ENCODE data around the gene ANKK1. TPM values are rescaled to one million over a fixed set of nuclear protein-coding genes. Genes with fewer than 3 reads are reported as not detected.

The ANKK1 gene
- 0.15 TPM for polyA plus RNA-seq (2013, experiment 1 of 4)
- polyA plus RNA-seq (2013, experiment 2 of 4): 0.32 TPM
- polyA plus RNA-seq (2013, experiment 3 of 4): not detected
- 0.16 TPM for polyA plus RNA-seq (2013, experiment 4 of 4)

- no peaks in the 10 kb centered on the region for H3K36me3 ChIP-seq (ENCODE audit: control insufficient read depth, insufficient read depth, low read length)
- H3K4me1 ChIP-seq (ENCODE audit: control insufficient read depth, insufficient read depth, low read length): peaks cover 4% of the 10 kb centered on the region
- H3K27me3 ChIP-seq (ENCODE audit: control insufficient read depth, insufficient read depth, low read length, poor library complexity, severe bottlenecking): peaks cover 23% of the 10 kb centered on the region
- H3K9me3 ChIP-seq (ENCODE audit: control insufficient read depth, low read length): no peaks in the 10 kb centered on the region
- peak within 1 kb of the TSS; percentile 26 for H3K4me3 ChIP-seq (ENCODE audit: insufficient read depth, low read depth, low read length)
- H3K27ac ChIP-seq (ENCODE audit: insufficient read depth, low read depth, low read length, poor library complexity, severe bottlenecking): no peak within 1 kb of the TSS
- 14 to 15% methylated on average over 46 of the region's 46 CpGs for WGBS, 2 experiments
Observed at GRCh38 chr11:113387605-113388211, at the start of gene ANKK1. TSS of gene ANKK1 (plus strand) at chr11:113387779. CDS start at chr11:113387885, 106 bp downstream.

GRCh38 chr11:113338730-113339129, 48.8 kb upstream of the ANKK1 start:
- H3K36me3 ChIP-seq (ENCODE audit: control insufficient read depth, insufficient read depth, low read length): peaks cover 3% of the 10 kb centered on the region
- no peak overlapping the region for H3K4me3 ChIP-seq (ENCODE audit: insufficient read depth, low read depth, low read length)
- H3K27me3 ChIP-seq (ENCODE audit: control insufficient read depth, insufficient read depth, low read length, poor library complexity, severe bottlenecking): no peaks in the 10 kb centered on the region
- WGBS, 2 experiments: 56 to 57% methylated on average over 4 of the region's 4 CpGs
- no peaks in the 10 kb centered on the region for H3K4me1 ChIP-seq (ENCODE audit: control insufficient read depth, insufficient read depth, low read length)
- no peak overlapping the region for H3K27ac ChIP-seq (ENCODE audit: insufficient read depth, low read depth, low read length, poor library complexity, severe bottlenecking)
- H3K9me3 ChIP-seq (ENCODE audit: control insufficient read depth, low read length): no peaks in the 10 kb centered on the region

GRCh38 chr11:113339929-113340589, 47.5 kb upstream of the ANKK1 start:
- Histone ChIP-seq H3K27ac (ENCODE audit: insufficient read depth, low read depth, low read length, poor library complexity, severe bottlenecking) (no peak overlapping the region), H3K36me3 (ENCODE audit: control insufficient read depth, insufficient read depth, low read length) (peaks cover 2% of the 10 kb centered on the region), H3K27me3 (ENCODE audit: control insufficient read depth, insufficient read depth, low read length, poor library complexity, severe bottlenecking) (no peaks in the 10 kb centered on the region), H3K9me3 (ENCODE audit: control insufficient read depth, low read length) (no peaks in the 10 kb centered on the region), H3K4me1 (ENCODE audit: control insufficient read depth, insufficient read depth, low read length) (no peaks in the 10 kb centered on the region), H3K4me3 (ENCODE audit: insufficient read depth, low read depth, low read length) (no peak overlapping the region)
- 91 to 93% methylated on average over 5 to 6 of the region's 6 CpGs for WGBS, 2 experiments

GRCh38 chr11:113341388-113342165, 46.0 kb upstream of the ANKK1 start:
- Histone ChIP-seq H3K9me3 (ENCODE audit: control insufficient read depth, low read length) (no peaks in the 10 kb centered on the region), H3K36me3 (ENCODE audit: control insufficient read depth, insufficient read depth, low read length) (no peaks in the 10 kb centered on the region), H3K27ac (ENCODE audit: insufficient read depth, low read depth, low read length, poor library complexity, severe bottlenecking) (no peak overlapping the region), H3K4me3 (ENCODE audit: insufficient read depth, low read depth, low read length) (no peak overlapping the region), H3K4me1 (ENCODE audit: control insufficient read depth, insufficient read depth, low read length) (no peaks in the 10 kb centered on the region), H3K27me3 (ENCODE audit: control insufficient read depth, insufficient read depth, low read length, poor library complexity, severe bottlenecking) (no peaks in the 10 kb centered on the region)
- 95 to 96% methylated on average over 10 of the region's 10 CpGs for WGBS, 2 experiments

- Histone ChIP-seq H3K9me3 (ENCODE audit: control insufficient read depth, low read length) (no peaks in the 10 kb centered on the region), H3K36me3 (ENCODE audit: control insufficient read depth, insufficient read depth, low read length) (no peaks in the 10 kb centered on the region), H3K27ac (ENCODE audit: insufficient read depth, low read depth, low read length, poor library complexity, severe bottlenecking) (no peak overlapping the region), H3K27me3 (ENCODE audit: control insufficient read depth, insufficient read depth, low read length, poor library complexity, severe bottlenecking) (no peaks in the 10 kb centered on the region), H3K4me3 (ENCODE audit: insufficient read depth, low read depth, low read length) (no peak overlapping the region), H3K4me1 (ENCODE audit: control insufficient read depth, insufficient read depth, low read length) (no peaks in the 10 kb centered on the region)
- 93 to 95% methylated on average over 8 of the region's 8 CpGs for WGBS, 2 experiments
Observed at GRCh38 chr11:113345978-113346377, 41.6 kb upstream of the ANKK1 start.

GRCh38 chr11:113349528-113349927, 38.1 kb upstream of the ANKK1 start:
- Histone ChIP-seq H3K27ac (ENCODE audit: insufficient read depth, low read depth, low read length, poor library complexity, severe bottlenecking) (no peak overlapping the region), H3K9me3 (ENCODE audit: control insufficient read depth, low read length) (no peaks in the 10 kb centered on the region), H3K27me3 (ENCODE audit: control insufficient read depth, insufficient read depth, low read length, poor library complexity, severe bottlenecking) (no peaks in the 10 kb centered on the region), H3K4me1 (ENCODE audit: control insufficient read depth, insufficient read depth, low read length) (no peaks in the 10 kb centered on the region), H3K4me3 (ENCODE audit: insufficient read depth, low read depth, low read length) (no peak overlapping the region), H3K36me3 (ENCODE audit: control insufficient read depth, insufficient read depth, low read length) (no peaks in the 10 kb centered on the region)
- WGBS, 2 experiments: 91 to 98% methylated on average over 3 of the region's 3 CpGs

GRCh38 chr11:113350336-113351067, 37.1 kb upstream of the ANKK1 start:
- H3K27me3 ChIP-seq (ENCODE audit: control insufficient read depth, insufficient read depth, low read length, poor library complexity, severe bottlenecking): no peaks in the 10 kb centered on the region
- WGBS, 2 experiments: 91% methylated on average over 11 of the region's 11 CpGs
- no peaks in the 10 kb centered on the region for H3K4me1 ChIP-seq (ENCODE audit: control insufficient read depth, insufficient read depth, low read length)
- H3K36me3 ChIP-seq (ENCODE audit: control insufficient read depth, insufficient read depth, low read length): no peaks in the 10 kb centered on the region
- H3K9me3 ChIP-seq (ENCODE audit: control insufficient read depth, low read length): no peaks in the 10 kb centered on the region
- H3K27ac ChIP-seq (ENCODE audit: insufficient read depth, low read depth, low read length, poor library complexity, severe bottlenecking): no peak overlapping the region
- no peak overlapping the region for H3K4me3 ChIP-seq (ENCODE audit: insufficient read depth, low read depth, low read length)

GRCh38 chr11:113351068-113351450, 36.5 kb upstream of the ANKK1 start:
- H3K27me3 ChIP-seq (ENCODE audit: control insufficient read depth, insufficient read depth, low read length, poor library complexity, severe bottlenecking): no peaks in the 10 kb centered on the region
- H3K4me1 ChIP-seq (ENCODE audit: control insufficient read depth, insufficient read depth, low read length): no peaks in the 10 kb centered on the region
- 91 to 94% methylated on average over 3 of the region's 3 CpGs for WGBS, 2 experiments

GRCh38 chr11:113351480-113351879, 36.1 kb upstream of the ANKK1 start:
- no peaks in the 10 kb centered on the region for H3K9me3 ChIP-seq (ENCODE audit: control insufficient read depth, low read length)
- no peaks in the 10 kb centered on the region for H3K27me3 ChIP-seq (ENCODE audit: control insufficient read depth, insufficient read depth, low read length, poor library complexity, severe bottlenecking)
- WGBS, 2 experiments: 82 to 93% methylated on average over 4 of the region's 4 CpGs
- peaks cover 3% of the 10 kb centered on the region for H3K36me3 ChIP-seq (ENCODE audit: control insufficient read depth, insufficient read depth, low read length)
- H3K4me1 ChIP-seq (ENCODE audit: control insufficient read depth, insufficient read depth, low read length): no peaks in the 10 kb centered on the region
- no peak overlapping the region for H3K4me3 ChIP-seq (ENCODE audit: insufficient read depth, low read depth, low read length)
- no peak overlapping the region for H3K27ac ChIP-seq (ENCODE audit: insufficient read depth, low read depth, low read length, poor library complexity, severe bottlenecking)

More at GRCh38 chr11:113351068-113351450, 36.5 kb upstream of the ANKK1 start:
- H3K27ac ChIP-seq (ENCODE audit: insufficient read depth, low read depth, low read length, poor library complexity, severe bottlenecking): no peak overlapping the region
- H3K9me3 ChIP-seq (ENCODE audit: control insufficient read depth, low read length): no peaks in the 10 kb centered on the region
- H3K4me3 ChIP-seq (ENCODE audit: insufficient read depth, low read depth, low read length): no peak overlapping the region
- no peaks in the 10 kb centered on the region for H3K36me3 ChIP-seq (ENCODE audit: control insufficient read depth, insufficient read depth, low read length)

Data from ectodermal cell (in vitro differentiated cells).